HCT116 (cell line): ENCODE results near the gene HAT1.
"Not testable (repeated sequence)": the region's sequence is repeated elsewhere in the genome, so short reads cannot be mapped to it uniquely, and the experiment has no call there.

Source experiments
- ATF3 ChIP-seq: IDR thresholded peaks from 2 replicates; pipeline ENCODE4 v1.6.1; 2012
- CTCF ChIP-seq, 3 experiments: fragments of 200-600 bp in 1 of 3; sonication (generic) in 1 of 3; IDR thresholded peaks in 2 of 3; conservative IDR thresholded peaks in 1 of 3; 2 replicates each; pipeline ENCODE4 v1.5.1; 2012 to 2017; ENCODE audit warnings: low read depth in 2 of 3, low read length in 2 of 3, antibody characterized with exemption in 1 of 3, borderline replicate concordance in 1 of 3, control low read depth in 1 of 3, mild to moderate bottlenecking in 1 of 3, mixed read lengths in 1 of 3, mixed run types in 1 of 3, moderate library complexity in 1 of 3; ENCODE audit not compliant: insufficient read depth in 1 of 3
- EZH2 ChIP-seq: fragments of 200-600 bp; sonication (generic); IDR thresholded peaks from 2 replicates; pipeline ENCODE4 v1.6.1; 2017; ENCODE audit warnings: antibody characterized with exemption, mixed run types
- EZH2phosphoT487 ChIP-seq: fragments of 200-600 bp; IDR thresholded peaks from 2 replicates; pipeline ENCODE4 v1.6.1; 2018; ENCODE audit warnings: antibody characterized with exemption, borderline replicate concordance
- MAX ChIP-seq: IDR thresholded peaks from 2 replicates; pipeline ENCODE4 v1.6.1; 2012
- POLR2A ChIP-seq: IDR thresholded peaks from 2 replicates; pipeline ENCODE4 v1.7.0; 2011; ENCODE audit warnings: borderline replicate concordance; ENCODE audit not compliant: insufficient read depth, insufficient read length; ENCODE audit errors: extremely low read depth
- ZBTB33 ChIP-seq: IDR thresholded peaks from 2 replicates; pipeline ENCODE4 v1.6.1; 2011; ENCODE audit warnings: mild to moderate bottlenecking, low read length, moderate library complexity; ENCODE audit not compliant: insufficient replicate concordance; ENCODE audit errors: extremely low read depth

GRCh38 chr2:171983924-171984323, 61.7 kb downstream of the HAT1 start:
- not testable (repeated sequence) for TF ChIP-seq CTCF (IDR thresholded peaks at IDR 0.05 in 2 of 3, conservative IDR thresholded peaks at IDR 0.05 in 1 of 3; ENCODE audit: borderline replicate concordance in 1 of 3, insufficient read depth in 1 of 3, low read depth in 2 of 3, low read length in 2 of 3); ATF3; POLR2A; MAX; ZBTB33; EZH2; EZH2phosphoT487
